GM19372 (cell line): ENCODE data around the gene KLK3.
"Not testable (repeated sequence)": the region's sequence is repeated elsewhere in the genome, so short reads cannot be mapped to it uniquely, and the experiment has no call there.

Source experiments
- ATAC-seq: cut with Tn5 transposase; IDR thresholded peaks from one replicate; pipeline ENCODE4 v1.9.1; 2021; ENCODE audit warnings: mild to moderate bottlenecking, low read depth, moderate library complexity; ENCODE audit not compliant: unreplicated experiment

KLK3 gene

DNA sequence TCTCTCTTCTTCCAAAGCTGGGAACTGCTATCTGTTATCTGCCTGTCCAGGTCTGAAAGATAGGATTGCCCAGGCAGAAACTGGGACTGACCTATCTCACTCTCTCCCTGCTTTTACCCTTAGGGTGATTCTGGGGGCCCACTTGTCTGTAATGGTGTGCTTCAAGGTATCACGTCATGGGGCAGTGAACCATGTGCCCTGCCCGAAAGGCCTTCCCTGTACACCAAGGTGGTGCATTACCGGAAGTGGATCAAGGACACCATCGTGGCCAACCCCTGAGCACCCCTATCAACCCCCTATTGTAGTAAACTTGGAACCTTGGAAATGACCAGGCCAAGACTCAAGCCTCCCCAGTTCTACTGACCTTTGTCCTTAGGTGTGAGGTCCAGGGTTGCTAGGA is 5.1 kb downstream of the KLK3 start:
- no peak for ATAC-seq

GRCh38 chr19:50861010-50861409 is 6.3 kb downstream of the KLK3 start:
- no peak for ATAC-seq

- no peak for ATAC-seq
Measured at GRCh38 chr19:50861496-50862286, 7.0 kb downstream of the KLK3 start.

DNA sequence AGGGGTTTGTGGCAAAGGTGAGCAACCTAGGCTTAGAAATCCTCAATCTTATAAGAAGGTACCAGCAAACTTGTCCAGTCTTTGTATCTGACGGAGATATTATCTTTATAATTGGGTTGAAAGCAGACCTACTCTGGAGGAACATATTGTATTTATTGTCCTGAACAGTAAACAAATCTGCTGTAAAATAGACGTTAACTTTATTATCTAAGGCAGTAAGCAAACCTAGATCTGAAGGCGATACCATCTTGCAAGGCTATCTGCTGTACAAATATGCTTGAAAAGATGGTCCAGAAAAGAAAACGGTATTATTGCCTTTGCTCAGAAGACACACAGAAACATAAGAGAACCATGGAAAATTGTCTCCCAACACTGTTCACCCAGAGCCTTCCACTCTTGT is 14.8 kb downstream of the KLK3 start:
- no peak for ATAC-seq

GRCh38 chr19:50870417-50871089 is 15.8 kb downstream of the KLK3 start:
- ATAC-seq, result no peak

- no peak for ATAC-seq
Measured at GRCh38 chr19:50873056-50873455, 18.3 kb downstream of the KLK3 start, which contains the start of gene KLK2. TSS of gene KLK2 (plus strand) at chr19:50873439. CDS start at chr19:50873474, 35 bp downstream.

DNA sequence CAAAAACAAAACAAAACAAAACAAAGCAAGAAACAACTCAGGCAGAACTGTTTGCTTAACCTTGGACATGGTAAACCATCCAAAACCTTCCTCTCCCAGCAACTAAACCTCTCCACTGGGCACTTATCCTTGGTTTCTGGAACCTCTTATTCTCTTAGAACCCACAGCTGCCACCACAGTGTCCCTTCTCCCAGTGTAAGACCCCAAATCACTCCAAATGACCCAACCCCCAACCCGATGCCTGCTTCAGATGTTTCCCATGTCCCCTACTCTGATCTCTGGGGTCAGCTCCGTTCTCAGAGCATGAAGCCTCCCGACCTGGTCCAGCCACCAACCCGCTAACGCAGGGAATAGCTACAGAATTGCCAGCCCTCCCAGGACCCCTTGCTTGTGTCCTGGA is 19.5 kb downstream of the KLK3 start:
- ATAC-seq, result no peak

DNA sequence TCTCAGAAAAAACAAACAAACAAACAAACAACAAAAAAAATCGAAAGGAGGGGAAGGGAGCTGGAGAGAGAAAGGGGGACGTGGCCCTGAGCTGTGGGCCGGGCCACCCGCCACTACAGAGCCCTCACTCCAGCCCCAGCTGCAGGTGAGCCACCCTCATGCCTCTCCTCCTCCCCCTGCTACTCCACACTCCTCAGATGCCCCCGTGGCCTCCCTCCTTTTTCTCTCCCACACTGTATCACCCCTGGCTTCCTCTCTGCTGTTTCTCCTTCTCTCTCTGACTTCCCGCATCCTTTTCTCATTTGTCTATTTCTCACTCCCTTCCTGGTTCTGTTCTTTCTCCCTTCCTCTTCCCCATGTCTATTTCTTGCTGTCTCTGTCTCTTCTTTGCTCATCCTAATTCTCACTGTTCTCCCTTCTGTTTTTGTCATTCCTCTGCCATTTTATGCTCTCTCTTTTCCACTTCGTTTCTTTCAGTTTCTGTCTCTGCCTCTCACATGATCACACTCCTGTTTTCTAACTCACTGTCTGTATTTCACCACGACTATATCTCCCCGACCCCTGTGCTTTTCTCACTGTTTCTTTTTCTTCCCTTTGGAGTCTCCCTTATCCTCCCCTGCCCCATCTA is 21.2 kb downstream of the KLK3 start:
- no peak for ATAC-seq

DNA sequence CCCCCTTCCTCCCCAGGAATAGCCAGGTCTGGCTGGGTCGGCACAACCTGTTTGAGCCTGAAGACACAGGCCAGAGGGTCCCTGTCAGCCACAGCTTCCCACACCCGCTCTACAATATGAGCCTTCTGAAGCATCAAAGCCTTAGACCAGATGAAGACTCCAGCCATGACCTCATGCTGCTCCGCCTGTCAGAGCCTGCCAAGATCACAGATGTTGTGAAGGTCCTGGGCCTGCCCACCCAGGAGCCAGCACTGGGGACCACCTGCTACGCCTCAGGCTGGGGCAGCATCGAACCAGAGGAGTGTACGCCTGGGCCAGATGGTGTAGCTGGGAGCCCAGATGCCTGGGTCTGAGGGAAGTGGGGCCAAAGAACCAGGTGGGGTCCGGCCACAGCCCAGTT is 21.7 kb downstream of the KLK3 start:
- ATAC-seq, result no peak

GRCh38 chr19:50877338-50877737 is 22.6 kb downstream of the KLK3 start:
- no peak for ATAC-seq

DNA sequence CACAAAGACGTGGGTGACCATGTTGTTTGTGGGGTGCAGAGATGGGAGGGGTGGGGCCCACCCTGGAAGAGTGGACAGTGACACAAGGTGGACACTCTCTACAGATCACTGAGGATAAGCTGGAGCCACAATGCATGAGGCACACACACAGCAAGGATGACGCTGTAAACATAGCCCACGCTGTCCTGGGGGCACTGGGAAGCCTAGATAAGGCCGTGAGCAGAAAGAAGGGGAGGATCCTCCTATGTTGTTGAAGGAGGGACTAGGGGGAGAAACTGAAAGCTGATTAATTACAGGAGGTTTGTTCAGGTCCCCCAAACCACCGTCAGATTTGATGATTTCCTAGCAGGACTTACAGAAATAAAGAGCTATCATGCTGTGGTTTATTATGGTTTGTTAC is 24.1 kb downstream of the KLK3 start:
- no peak for ATAC-seq

DNA sequence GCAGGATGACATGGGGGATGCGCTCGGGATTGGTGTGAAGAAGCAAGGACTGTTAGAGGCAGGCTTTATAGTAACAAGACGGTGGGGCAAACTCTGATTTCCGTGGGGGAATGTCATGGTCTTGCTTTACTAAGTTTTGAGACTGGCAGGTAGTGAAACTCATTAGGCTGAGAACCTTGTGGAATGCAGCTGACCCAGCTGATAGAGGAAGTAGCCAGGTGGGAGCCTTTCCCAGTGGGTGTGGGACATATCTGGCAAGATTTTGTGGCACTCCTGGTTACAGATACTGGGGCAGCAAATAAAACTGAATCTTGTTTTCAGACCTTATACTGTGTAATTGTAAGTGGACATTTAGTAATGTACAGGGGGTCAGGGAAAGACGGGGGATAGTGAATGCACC is 25.5 kb downstream of the KLK3 start:
- ATAC-seq, result no peak

- no peak for ATAC-seq
Measured at GRCh38 chr19:50882188-50882587, 27.5 kb downstream of the KLK3 start.

- ATAC-seq, result no peak
Measured at GRCh38 chr19:50889638-50890037, 34.9 kb downstream of the KLK3 start.

GRCh38 chr19:50890422-50891252 is 35.9 kb downstream of the KLK3 start:
- no peak for ATAC-seq

DNA sequence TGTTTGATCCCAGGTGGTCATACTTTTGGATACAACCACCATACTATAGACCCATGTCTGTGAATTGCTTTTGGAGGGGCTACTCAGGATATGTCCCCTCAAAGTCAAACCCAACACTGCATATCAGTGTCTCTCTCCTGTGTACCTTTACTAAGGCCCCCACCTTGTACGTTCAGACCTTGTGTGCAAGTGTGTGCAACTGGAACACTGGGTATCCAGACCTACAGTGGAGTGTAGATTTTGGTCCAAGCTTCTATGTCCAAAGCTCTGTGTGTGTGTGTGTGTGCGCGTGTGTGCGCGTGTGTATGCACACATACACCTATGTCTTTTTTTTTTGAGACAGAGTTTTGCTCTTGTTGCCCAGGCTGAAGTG is 36.5 kb downstream of the KLK3 start:
- no peak for ATAC-seq

- ATAC-seq, result no peak
Measured at GRCh38 chr19:50893047-50893736, 38.5 kb downstream of the KLK3 start.

GRCh38 chr19:50894478-50895356 is 40.0 kb downstream of the KLK3 start:
- no peak for ATAC-seq

DNA sequence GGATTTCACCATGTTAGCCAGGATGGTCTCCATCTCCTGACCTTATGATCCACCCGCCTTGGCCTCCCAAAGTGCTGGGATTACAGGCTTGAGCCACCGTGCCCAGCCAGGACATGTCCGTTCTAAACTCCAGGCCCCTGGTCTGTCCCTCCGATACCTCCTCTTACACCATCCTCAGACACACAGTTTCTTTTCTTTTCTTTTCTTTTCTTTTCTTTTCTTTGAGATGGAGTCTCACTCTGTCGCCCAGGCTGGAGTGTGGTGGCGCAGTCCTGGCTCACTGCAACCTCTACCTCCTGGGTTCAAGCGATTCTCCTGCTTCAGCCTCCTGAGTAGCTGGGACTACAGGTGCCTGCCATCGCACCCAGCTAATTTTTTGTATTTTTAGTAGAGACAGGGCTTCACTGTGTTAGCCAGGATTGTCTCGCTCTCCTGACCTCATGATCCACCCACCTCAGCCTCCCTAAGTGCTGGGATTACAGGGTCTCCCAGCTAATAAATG is 41.4 kb downstream of the KLK3 start:
- not testable (repeated sequence) for ATAC-seq
